ENCODE results near the gene PAIP2B.

The PAIP2B gene

GRCh38 chr2:71153585-71154224 lies 73.2 kb downstream of the PAIP2B start:
- DNase-seq (ENCODE audit: low read depth): no peak

DNA sequence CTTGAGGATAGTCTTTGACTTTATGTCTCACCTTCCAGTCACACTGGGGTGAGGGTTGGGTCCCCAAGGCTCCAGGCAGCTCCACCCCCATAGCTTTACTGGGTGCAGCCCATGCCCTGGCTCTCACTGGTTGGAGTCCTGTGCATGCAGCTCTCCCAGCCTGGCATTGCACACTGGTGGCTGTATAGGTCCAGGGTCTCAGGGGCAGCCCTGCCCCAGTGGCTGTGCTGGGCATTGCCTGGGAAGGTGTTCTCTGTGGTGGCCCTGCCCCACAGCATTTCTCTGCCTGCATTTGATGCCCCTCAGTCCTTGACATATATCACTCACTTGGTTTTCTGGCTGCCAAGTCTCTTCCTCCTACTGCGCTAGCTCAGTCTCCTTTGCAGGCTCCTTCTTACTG lies 75.3 kb downstream of the PAIP2B start:
- DNase-seq (ENCODE audit: low read depth): no peak

- DNase-seq (ENCODE audit: low read depth): no peak
These were observed 76.7 kb downstream of the PAIP2B start for GRCh38 chr2:71150082-71150816.

GRCh38 chr2:71148506-71149063 lies 78.3 kb downstream of the PAIP2B start:
- no peak for DNase-seq (ENCODE audit: low read depth)

DNA sequence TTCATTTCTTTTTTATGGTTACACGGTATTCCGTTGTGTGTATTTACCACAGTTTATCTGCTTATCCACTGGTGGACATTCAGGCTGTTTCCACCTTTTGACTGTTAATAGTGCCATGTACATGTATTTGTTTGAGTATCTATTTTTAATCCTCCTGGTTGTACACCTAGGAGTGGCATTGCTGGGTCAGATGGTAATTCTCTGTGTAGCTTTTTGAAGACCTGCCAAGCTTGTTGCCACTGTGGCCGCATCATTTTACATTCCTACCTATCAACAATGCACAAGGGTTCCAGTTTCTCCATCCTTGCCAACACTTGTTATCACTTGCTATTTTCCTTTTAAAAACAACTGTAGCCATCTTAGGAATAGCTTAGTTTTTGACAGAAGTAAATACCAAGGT lies 83.1 kb downstream of the PAIP2B start:
- no peak for DNase-seq (ENCODE audit: low read depth)

- no peak for DNase-seq (ENCODE audit: low read depth)
These were observed 90.7 kb downstream of the PAIP2B start for GRCh38 chr2:71136174-71136573.

DNA sequence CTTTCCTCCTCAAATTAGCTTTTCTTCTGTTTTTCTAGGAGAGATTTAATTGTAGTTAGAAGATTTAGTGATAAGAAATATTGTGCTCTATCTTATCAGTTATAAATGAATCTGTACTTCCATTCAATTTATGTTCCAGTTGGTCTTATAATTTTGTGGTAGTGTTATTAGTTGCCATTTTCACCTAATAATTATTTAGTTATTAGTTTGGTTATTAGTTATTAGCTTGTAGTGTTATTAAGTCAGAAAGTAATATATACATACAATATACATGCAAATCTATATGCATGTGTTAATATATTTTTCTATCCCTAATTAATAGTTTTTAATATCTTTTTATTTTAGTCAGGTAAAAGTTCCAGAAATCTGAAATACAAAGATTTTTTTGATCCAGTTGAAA lies 93.3 kb downstream of the PAIP2B start:
- no peak for DNase-seq (ENCODE audit: low read depth)

Measured in stimulated activated CD8-positive, alpha-beta memory T cell treated with anti-CD3 and anti-CD28 coated beads, Interleukin-15, amount 100 ng/mL, for 1 hour (primary cell).